ENCODE measurements around the gene ZBP1.
A peak's percentile ranks its signal among the peaks of the same experiment; 100 is the strongest.

The ZBP1 gene

DNA sequence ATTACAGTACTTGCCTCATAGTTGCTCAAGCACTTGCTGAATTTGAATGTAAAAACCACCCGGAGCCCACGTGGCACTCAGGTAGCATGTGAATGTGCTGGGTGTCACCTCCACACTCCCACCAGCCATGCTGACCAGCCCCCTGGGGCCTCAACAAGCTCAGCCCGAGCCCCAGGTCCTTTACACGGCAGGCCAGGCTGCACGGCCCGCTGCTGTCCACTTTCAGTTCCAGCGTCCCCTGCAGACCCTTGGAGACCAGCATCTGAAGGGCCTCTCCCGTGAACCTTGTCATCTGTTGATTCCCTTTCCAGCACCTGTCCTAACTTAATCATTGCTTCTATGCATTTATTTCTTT is 33.3 kb upstream of the ZBP1 start:
- Mint-ChIP-seq H3K27me3 (ENCODE audit: low read depth, poor library complexity) (peaks cover 9% of the 10 kb centered on the region), H3K4me3 (no peak overlapping the region), H3K9me3 (no peaks in the 10 kb centered on the region), H3K36me3 (ENCODE audit: low read depth) (peaks cover 8% of the 10 kb centered on the region), H3K4me1 (peaks cover 46% of the 10 kb centered on the region), H3K27ac (no peak overlapping the region)
- TF ChIP-seq CTCF (IDR thresholded peaks at IDR 0.05), result no peak
- no peak for DNase-seq

- H3K4me3 Mint-ChIP-seq, result no peak overlapping the region
- peaks cover 8% of the 10 kb centered on the region for H3K36me3 Mint-ChIP-seq (ENCODE audit: low read depth)
- H3K9me3 Mint-ChIP-seq, result no peaks in the 10 kb centered on the region
- no peak overlapping the region for H3K27ac Mint-ChIP-seq
- peaks cover 53% of the 10 kb centered on the region for H3K4me1 Mint-ChIP-seq
- DNase-seq, result no peak
- no peak for TF ChIP-seq CTCF (IDR thresholded peaks at IDR 0.05)
- H3K27me3 Mint-ChIP-seq (ENCODE audit: low read depth, poor library complexity), result peaks cover 13% of the 10 kb centered on the region
These were observed 32.6 kb upstream of the ZBP1 start for GRCh38 chr20:57652606-57653545.

GRCh38 chr20:57651881-57652605 is 31.8 kb upstream of the ZBP1 start:
- H3K27ac Mint-ChIP-seq, result no peak overlapping the region
- H3K4me1 Mint-ChIP-seq, result peaks cover 53% of the 10 kb centered on the region
- peaks cover 8% of the 10 kb centered on the region for H3K36me3 Mint-ChIP-seq (ENCODE audit: low read depth)
- H3K4me3 Mint-ChIP-seq, result no peak overlapping the region
- no peak for TF ChIP-seq CTCF (IDR thresholded peaks at IDR 0.05)
- H3K27me3 Mint-ChIP-seq (ENCODE audit: low read depth, poor library complexity), result peaks cover 13% of the 10 kb centered on the region
- DNase-seq, result no peak
- H3K9me3 Mint-ChIP-seq, result no peaks in the 10 kb centered on the region

DNA sequence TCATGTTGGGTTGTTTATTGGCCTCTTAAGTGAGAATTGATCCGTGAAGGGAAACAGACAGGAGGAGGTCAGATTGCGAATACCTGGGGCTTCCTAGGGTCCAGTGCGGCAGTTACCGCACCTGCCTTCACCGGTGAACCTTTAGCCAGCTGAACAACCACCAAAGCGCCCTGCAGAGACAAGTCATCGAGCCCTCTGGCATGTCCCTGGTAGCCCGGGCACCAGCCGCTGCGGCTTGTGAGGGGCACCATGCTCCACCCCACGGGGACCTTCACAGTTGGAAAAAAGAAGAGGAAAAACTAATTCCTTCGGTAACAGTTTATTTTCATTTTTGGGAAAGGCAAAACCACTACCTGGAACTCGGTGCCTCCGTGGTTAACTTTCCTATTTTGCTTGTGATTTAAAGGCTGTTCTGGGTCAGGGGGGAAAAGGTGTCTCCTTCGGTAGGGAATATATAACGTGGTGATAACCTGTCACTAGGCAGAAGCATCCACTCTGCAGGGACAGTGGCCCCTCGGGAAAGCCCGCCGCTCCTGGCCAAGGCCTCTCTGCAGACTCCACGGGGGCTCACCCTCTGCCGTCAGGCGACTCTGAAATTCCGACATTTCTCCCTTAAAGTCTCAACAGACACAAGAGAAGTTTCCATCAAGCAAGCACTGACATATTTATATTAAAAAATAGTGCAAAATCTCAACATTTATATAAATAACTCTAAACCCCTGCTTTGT is 30.7 kb upstream of the ZBP1 start:
- Mint-ChIP-seq H3K36me3 (ENCODE audit: low read depth) (peaks cover 12% of the 10 kb centered on the region), H3K4me3 (peak overlapping the region; percentile 48), H3K27me3 (ENCODE audit: low read depth, poor library complexity) (peaks cover 17% of the 10 kb centered on the region), H3K4me1 (peaks cover 53% of the 10 kb centered on the region), H3K9me3 (peaks cover 4% of the 10 kb centered on the region), H3K27ac (no peak overlapping the region)
- no peak for TF ChIP-seq CTCF (IDR thresholded peaks at IDR 0.05)
- DNase-seq, result no peak

DNA sequence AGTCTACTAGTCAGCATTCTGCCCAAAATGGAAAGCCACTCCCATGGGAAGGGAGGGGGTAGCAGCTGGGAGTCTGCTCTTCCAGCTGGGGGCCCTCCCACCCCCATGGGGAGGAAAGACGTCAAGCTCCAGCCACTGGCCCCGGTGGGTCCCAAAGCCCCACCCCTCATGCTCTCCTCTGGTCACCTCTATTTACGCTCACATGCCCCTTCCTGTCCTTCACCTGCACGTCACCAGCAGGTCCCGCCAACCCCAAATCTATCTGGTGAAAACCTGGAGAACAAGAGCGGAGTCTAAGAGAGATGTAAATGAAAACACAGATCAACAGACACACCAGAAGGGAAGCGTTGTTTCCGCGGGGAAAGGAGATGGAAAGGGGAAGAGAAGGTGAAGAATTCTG is 30.0 kb upstream of the ZBP1 start:
- H3K27me3 Mint-ChIP-seq (ENCODE audit: low read depth, poor library complexity), result peaks cover 17% of the 10 kb centered on the region
- H3K9me3 Mint-ChIP-seq, result peaks cover 9% of the 10 kb centered on the region
- H3K27ac Mint-ChIP-seq, result no peak overlapping the region
- H3K4me3 Mint-ChIP-seq, result peak overlapping the region; percentile 19
- peaks cover 53% of the 10 kb centered on the region for H3K4me1 Mint-ChIP-seq
- no peak for TF ChIP-seq CTCF (IDR thresholded peaks at IDR 0.05)
- peaks cover 15% of the 10 kb centered on the region for H3K36me3 Mint-ChIP-seq (ENCODE audit: low read depth)
- no peak for DNase-seq

All from nephron progenitor cell (in vitro differentiated cells).